GM21529 (cell line): ENCODE results near the gene INO80C.
A peak's percentile ranks its signal among the peaks of the same experiment; 100 is the strongest.

ENCODE experiments used
- ATAC-seq: cut with Tn5 transposase; IDR thresholded peaks from one replicate; pipeline ENCODE4 v1.9.1; 2021; ENCODE audit not compliant: unreplicated experiment

INO80C gene

DNA sequence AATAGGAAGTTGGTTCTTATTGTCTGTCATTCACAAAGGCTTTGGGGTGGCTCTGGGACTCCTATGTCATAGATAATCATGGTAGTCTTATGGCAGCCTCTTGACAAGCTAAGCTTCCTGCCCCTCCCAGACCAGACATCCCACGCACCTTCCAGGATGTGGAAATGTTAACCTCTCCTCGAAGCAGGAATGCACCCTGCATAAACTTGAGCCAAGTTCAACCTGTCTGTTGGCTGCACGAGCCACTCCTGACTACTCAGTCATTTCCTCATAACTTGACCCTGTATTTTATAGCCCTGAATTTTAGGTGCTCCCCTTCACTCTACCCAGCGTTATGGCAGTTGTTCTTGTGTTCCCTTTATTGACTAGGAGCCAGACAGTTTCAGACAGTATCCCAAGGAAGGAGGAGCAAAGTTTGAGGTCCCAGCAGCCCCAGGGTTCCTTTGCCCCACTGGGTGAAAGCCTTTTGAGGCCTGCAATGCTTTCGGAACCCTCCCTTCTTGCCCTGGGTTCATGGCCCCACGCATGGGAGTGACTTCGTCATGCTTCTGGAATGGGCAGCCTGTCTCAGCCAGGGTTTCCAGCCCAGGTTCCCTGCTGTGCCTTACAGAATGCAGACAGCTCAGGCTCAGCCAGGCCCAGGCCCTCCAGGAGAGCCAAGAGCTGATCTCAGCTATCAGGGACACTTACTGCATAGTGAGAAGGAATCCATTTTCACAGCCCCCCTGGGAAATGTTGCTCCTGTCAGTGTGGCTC lies 15.6 kb upstream of the INO80C start:
- no peak for ATAC-seq

DNA sequence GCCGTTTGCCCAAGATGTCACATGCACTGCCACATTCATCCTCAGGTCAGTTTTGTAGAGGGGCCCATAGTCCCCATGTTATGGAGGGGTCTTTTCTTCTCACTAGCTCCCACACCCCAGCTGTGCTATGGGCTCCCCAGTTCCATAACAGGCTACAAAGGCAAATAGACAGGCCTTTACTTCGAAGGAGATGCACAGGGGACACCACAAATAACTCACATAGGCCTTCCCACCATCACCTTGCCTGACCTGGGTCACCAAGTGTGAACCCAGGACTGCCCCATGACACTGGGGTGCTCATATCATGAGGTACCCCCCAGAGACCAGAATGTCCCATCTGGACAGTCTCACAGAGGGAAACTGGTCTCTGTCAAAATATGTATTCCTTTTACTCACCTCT lies 15.0 kb upstream of the INO80C start:
- no peak for ATAC-seq

DNA sequence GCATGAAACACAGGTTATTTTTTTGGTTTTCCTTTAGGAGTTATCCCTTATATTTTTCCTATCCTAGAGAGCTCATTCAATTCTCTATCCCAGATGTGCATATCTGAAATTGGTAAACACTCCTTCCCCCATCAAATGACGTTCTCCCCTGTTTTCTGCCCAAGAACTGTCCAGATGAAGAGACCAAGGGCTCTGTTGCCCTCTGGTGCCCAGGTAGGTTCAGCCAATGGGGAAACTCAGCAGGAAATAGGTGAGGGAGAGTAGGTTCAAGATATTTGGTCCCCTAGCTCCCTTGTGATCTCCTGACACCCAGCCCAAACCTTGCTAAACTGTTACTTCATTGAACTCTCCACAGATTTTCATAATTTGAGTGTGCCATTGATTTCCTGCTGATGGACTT lies 14.1 kb upstream of the INO80C start:
- ATAC-seq, result peak; percentile 32

DNA sequence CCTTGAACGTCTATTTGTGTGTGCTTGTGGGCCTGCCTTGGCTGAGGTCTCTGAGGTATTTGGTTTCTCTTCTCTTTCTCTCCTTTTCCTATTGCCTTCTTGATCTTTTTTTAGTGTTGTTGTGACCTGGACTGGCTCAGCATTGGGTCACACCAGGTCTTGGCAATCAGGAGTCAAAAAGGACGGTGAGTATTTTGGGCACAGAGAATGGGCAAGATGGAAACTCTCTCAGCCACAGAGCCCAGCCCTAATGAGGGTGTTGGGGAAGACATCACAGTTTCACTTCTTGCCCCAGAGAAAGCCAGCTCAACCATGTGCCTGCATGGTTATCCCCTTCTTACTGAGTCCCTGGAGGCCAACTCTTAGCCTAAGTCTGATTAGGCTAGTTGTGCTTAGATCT lies 13.7 kb upstream of the INO80C start:
- peak; percentile 89 for ATAC-seq

DNA sequence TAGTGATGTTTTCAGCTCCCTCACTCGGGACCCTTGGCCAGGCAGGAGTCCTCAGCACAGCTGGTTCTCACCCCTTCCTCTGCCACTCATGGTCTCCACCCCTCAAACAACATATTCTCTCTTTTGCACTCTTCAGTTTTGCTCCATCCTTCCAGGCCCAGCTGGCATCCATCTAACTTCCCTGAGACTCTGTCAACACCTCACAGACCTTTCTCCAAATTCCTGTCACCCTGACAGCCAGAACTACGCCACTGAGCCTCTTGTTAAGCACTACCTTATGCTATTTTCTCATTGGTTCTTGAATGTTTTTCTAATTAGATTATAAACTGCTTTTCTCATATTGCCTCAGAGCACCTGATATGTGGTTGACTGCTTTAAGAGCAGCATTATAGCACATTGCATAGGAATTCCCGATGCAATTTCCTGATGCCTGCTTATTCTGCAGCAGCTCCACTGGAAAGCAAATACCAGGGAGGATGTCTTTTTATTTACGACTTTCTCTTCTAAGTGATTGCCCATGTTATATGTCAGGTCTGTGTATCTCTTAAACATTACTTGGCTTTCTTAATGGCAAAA lies 12.4 kb upstream of the INO80C start:
- ATAC-seq, result no peak

DNA sequence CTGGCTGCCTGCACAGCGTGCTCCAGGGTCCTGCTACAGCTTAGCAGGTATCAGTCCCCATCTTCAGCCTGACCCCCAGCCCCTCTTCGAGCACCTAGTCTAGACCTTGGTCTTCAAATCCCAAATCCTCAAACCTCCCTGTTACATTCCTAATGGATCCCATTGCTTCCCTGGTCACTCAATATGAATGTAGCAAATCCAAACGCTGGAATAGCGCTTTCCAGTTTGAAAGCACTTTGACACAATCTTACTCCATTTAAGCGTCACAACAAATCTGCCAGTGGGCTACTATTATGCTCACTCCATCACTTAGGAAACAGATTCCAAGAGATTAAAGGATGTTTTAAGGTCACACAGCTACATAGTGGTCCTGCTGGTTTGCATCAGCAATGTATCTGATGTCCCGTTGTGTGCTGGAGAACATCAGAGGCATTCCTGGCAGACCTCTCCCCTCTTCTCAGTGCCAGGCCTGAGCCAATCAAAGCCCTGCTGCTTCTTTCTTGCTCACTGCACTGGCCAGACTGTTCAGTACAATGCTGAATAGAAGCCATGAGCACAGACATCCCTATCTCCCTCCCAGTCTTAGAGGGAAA lies 11.1 kb upstream of the INO80C start:
- ATAC-seq, result no peak

DNA sequence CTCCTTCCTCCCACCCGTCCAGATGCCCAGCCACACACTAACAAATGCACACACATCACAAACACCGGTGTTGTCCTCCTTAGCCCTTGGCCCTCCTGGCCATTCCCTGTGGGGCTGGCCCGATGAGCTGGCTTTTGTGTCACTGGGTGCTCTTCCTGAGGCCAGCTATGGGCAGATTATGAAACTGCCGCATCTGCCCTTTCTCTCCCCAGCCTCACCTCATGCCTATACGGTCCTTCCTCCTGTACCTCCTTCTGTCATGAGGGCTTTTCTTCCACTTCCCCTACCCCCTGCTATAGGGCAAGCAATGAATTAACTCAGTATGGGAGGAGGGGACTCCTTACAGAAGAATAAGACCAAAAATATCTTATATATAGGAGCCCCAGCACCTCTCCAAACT lies 10.3 kb upstream of the INO80C start:
- no peak for ATAC-seq

DNA sequence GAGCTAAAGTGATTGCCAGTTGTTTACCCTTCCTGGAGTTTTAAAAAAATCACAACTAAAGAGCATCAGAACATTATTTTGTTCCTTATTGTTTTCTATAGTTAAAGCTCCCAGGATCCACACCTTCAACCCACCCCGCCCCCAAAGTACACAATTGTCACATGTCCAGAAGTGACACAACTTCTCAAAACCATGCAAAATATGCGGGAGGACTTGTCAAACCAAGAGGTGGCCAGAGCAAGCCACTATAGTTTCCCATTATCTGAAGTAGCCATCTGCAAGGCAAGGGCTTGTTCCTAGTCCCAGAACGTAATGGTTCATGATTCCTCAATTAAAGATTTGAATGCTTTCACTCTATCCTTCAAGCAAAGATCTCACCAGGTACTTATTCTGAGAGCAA lies 9.9 kb upstream of the INO80C start:
- ATAC-seq, result no peak

DNA sequence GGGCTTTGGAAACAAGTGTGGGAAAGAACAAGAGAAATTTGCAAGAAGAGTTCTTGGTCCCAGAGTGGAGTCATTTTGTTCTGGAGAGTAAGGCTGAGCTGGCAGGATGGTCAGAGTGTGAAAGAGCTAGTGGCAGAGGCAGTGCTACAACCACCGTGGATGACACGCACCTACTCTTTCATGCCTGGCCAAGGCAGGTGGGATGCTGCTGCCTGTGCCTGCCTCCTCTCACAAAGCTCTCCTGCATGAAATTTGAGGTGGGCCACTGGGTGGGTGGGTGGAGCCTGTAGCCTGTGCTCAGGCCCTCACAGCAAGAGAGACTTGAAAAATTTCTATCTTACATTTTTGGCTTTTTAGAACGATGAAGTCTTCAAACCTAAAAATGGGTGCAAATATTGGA lies 9.4 kb upstream of the INO80C start:
- no peak for ATAC-seq

DNA sequence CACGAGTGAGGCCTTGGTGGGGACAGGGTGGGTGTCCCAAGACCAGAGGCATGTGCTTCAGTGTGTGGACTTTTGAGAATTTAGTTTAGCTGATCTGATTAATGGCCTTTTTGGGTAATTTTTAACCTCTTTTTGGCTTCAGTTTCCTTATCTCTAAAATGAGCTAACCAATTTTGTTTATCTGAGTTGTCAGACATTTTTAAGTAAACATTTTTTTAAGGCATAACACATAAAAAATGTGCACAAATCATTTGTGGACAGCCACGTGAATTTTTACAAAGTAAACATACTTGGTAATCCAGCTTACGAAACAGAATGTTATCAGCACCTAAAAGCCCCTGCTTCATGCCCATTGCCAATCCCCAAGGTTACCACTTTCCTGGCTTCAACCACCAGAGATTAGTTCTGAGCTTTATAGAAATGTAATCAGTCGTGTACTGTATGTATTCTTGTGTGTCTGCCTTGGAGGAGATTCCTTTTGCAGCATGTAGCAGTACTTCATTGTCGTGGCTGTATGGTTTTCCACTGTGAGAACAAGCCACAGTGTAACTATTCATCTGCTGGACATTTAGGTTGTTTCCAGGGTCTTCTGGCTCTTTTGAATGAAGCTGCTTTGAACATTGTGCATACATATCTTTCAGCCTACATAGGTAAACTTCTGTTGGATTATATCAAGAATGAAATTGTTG lies 8.4 kb upstream of the INO80C start:
- no peak for ATAC-seq

DNA sequence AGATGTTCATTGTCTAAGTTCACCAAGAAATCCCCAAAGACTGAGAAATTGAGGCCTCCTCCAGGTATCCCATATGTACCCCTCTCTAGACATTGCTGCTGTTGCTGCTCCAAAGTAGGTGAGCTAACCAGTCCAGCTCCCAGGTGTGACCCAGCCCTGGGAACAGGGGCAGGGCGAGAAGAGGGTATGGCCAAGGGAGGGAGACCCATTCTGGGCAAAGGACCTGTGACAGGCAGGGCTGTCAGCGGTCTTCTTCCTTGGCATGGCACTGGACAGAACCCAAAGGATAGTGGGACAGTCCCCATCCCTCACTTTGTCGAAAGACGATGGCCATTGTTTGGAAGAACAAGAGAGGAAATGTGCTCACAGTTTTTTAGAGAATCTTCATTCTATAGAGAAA lies 7.2 kb upstream of the INO80C start:
- ATAC-seq, result no peak

DNA sequence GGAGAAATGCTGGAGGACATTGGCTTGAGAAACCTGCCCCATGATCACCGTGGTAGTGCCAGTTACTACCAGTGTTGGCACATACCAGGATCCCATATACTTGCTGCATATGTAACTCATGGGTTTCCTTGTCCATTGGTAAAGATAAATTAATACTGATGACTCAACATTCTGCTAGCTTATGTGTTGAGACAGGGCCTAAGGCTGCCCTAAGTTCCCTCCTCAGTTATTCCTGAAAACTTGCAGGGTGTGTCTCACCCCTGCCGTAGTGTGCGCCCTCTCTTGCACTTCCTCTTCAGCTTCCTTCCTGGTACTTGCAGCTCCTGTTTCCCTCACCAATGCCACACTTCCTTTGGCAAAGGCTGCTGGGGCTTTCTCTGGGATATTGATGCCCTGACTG lies 4.3 kb upstream of the INO80C start:
- no peak for ATAC-seq

DNA sequence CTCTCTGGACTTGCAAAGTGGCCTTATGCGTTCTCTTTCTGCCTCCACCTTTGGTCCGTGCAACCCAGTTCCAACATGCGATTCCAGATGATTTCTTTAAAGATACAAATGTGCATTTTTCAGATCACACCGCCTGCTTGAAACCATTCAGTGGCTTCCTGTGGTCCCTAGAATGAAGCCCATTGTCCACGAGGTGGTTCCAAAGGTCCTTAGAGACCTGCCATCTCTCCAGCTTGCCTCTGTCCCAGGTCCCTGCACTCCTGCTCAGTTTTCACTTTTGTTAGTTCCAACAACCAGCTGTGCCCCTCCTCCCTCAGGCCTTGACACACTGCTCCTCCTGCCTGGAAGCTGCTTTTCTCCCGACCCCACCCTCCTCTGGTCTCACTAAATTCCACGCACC lies 3.6 kb upstream of the INO80C start:
- ATAC-seq, result no peak

DNA sequence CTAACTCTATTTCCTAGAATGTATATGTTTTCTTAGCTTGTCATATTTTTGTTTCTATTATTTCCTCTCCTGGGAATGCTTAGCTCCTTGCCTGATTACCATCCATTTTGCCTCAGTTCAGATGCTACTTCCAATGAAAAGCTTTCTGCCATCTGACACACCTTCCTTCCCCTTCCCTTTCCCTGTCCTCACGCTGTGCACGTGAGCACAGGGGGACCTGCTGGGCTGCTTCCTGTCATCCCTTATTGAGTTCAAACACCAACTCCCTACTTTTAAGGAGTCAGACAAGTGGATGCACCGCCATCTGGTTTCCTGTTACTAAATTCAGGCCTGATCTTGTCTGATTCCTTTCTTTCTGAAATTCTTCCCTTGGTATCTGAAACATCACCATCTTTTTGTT lies 2.4 kb upstream of the INO80C start:
- ATAC-seq, result no peak

DNA sequence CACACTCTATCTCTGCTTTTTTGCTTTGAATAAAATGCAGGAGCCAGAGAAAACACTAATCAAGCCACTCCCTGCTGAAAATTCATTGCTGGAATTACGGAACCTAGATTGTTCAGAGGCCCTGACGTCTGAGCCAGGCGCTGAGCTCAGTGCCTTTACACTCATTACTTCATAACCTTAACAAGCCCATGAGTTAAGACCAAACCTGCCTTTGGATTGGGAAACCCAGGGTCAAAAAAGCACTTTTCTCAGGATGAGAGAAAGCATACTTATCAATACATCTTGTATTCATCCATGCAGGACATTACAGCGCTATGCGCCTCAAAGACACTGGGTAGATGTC lies 762 bp downstream of the INO80C start:
- peak; percentile 18 for ATAC-seq

DNA sequence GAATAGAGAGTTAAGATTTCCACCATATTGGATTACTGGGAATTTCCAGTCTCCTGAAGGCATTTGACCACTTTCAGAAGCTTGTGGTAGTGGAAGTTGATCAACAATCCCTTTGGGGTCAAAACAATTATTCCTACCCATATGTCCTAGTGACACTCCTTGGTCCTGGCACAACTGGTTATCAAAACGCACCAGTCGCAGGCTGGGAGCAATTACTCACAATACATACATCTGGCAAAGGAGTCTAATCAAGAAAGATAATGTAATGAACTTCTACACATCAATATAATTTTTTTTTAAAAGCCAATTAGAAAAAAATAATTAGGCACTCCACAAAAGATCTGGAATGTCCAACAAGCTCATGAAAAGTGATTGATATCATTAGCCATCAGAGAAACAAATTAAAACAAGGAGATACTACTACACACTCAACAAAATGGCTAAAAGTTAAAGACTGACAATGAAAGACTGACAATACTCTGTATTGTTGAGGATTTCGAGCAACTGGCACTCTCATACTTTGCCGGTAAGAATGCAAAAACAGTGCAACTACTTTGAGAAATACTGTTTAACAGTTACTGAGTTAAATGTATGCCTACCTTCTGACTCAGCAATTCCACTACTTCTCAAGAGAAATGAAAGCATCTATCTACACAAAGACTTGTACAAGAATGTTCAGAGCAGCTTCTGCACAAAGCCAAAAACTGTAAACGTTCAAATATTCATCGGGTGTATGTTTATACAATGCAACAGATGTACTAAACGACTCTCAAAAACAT lies 2.0 kb downstream of the INO80C start:
- ATAC-seq, result no peak

DNA sequence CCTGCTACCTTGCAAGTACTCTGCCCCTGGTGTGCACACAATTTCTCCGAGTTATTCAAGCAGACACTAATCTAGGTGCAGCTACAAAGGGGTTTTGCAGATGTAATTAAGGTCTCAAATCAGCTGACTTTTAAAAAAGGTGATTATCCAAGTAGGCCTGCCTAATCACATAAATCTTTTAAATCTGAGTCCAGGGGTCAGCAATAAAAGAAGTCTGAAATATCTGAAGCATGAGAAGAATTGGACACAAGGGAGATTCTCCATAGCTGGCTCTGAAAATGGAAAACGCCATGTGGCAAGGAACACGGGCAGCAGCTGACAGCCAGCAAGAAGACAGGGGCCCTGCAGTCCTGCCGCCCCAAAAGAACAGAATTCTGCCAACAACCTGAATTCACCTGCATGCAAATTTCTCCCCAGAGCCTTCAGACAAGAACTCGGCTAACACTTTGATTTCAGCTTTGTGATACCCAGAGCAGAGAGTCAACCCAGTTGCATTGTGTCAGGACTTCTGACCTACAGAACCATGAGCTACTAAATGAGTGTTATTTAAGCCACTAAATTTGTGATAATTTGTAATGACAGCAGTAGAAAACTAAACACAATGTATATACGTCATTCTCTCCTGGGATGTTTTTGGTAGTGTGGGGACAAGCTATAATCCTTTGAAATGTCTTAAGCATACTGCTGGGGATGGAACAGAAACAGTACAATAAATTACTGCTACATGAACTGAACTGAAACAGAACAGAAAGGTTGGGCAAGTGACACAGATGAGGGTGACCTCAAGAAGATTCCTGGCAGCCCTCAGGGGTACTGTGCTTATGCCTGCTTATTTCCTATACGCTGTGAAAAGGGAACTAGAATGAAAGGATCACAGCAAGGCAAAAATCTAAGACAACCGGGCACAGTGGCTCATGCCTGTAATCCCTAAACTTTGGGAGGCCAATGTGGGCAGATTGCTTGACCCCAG lies 3.2 kb downstream of the INO80C start:
- ATAC-seq, result no peak

DNA sequence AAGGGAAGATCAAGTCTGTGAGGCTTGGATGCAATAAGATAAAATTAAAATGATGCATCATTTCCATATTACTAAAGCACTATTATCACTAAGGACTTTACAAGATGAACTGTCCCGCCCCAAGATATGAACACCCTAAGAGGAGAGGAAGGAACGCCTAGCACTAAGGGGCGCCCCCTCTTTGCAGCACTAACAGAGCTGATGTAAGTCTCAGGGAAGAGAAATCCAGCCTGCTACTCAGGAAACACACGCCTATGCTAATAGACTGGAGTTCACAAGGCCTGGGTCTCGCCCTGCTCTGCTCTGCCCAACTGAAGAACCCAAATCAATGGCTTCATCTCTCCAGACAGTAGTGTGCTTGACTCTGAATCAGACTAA lies 6.1 kb downstream of the INO80C start:
- no peak for ATAC-seq

DNA sequence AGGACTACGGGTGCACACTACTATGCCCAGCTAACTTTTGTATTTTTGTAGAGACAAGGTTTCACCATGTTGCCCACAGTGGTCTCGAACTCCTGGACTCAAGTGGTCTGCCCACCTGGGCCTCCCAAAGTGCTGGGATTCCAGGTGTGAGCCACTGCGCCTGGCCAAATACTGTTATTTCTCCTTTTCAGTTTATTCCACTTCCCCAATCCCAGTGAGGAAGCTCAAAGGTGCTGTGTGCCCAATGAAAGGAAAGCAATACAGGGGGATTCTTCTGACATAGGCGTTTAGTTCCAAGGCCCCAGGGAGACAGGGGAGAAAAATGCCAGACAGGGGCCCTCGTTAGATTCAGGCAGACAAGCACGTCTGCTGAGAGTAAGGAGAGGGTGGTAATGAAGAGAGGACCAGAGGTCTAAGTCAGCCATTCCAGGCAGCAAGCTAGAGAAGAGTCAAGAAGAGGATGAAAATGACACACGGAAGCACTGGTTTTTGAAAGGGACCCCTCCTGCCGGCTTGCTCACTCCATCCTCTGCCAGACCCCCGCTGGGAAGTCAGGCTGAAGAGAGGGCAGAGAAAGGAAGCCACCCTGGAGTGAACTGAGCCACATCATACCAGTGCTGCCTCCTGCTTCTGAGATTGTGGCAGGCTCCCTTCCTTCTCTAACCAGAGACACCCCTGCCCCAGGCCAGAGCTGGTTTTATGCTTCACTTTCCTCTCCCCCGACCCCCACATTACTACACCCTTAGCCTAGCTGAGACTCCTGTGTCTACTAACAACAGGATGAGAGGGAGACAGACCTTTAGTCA lies 6.7 kb downstream of the INO80C start:
- ATAC-seq, result no peak
